ENCODE results near the gene DAAM1. TPM values are rescaled to one million over a fixed set of nuclear protein-coding genes. Genes with fewer than 3 reads are reported as not detected.

The DAAM1 gene
- polyA plus RNA-seq, 1 experiment: 9.8 TPM

DNA sequence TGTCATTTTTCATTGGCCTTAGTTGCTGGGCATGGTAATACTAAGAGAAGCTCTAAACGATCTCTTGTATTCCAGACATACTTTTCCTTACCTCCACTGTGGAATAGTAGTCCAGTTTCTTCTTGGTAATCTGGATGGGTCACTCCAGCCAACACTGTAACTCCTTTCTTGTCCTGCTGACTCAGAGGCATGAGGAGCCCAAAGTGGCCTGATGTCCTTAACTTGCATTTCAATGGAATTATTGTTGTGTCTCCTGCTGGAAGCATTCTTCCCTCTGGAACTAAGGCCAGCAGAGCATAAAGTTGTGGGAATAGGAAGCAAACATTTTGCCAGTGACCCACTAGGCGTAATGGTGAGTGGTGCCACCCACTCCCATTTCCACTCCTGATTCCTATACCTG is 33.1 kb downstream of the DAAM1 start:
- CTCF ChIA-PET: no interaction called here
- TF ChIP-seq, protein P1, sequence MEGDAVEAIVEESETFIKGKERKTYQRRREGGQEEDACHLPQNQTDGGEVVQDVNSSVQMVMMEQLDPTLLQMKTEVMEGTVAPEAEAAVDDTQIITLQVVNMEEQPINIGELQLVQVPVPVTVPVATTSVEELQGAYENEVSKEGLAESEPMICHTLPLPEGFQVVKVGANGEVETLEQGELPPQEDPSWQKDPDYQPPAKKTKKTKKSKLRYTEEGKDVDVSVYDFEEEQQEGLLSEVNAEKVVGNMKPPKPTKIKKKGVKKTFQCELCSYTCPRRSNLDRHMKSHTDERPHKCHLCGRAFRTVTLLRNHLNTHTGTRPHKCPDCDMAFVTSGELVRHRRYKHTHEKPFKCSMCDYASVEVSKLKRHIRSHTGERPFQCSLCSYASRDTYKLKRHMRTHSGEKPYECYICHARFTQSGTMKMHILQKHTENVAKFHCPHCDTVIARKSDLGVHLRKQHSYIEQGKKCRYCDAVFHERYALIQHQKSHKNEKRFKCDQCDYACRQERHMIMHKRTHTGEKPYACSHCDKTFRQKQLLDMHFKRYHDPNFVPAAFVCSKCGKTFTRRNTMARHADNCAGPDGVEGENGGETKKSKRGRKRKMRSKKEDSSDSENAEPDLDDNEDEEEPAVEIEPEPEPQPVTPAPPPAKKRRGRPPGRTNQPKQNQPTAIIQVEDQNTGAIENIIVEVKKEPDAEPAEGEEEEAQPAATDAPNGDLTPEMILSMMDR (IDR thresholded peaks at IDR 0.05; ENCODE audit: low read depth, low read length): no peak
- DNase-seq (ENCODE audit: low read depth, low spot score): no peak
- Histone ChIP-seq H3K9me3 (ENCODE audit: control insufficient read depth, insufficient read depth, low read length) (no peaks in the 10 kb centered on the region), H3K27ac (ENCODE audit: low read depth, low read length) (no peak overlapping the region), H3K4me3 (ENCODE audit: low read depth, low read length) (no peak overlapping the region), H3K27me3 (ENCODE audit: control insufficient read depth, insufficient read depth, low read length) (no peaks in the 10 kb centered on the region)
- POLR2A ChIA-PET: no interaction called here

DNA sequence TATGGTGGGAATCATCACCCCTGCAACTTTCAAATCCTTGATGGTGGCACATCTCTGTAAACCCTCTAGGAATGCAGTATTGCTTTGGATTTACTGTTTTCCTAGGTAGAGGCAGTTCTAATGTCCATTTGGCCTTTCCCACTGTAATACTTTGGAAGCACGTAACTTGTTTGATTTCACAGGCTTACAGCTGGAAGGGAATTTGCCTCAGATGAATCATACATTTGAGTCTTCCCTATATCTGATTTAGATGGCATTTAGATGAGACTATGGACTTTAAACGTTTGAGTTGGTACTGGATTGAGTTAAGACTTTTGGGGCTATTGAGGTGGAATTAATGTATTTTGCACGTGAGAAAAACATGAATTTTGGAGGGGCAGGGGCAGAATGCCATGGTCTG is 35.9 kb downstream of the DAAM1 start:
- TF ChIP-seq, protein P1 (IDR thresholded peaks at IDR 0.05; ENCODE audit: low read depth, low read length): no peak
- no peak for DNase-seq (ENCODE audit: low read depth, low spot score)

DNA sequence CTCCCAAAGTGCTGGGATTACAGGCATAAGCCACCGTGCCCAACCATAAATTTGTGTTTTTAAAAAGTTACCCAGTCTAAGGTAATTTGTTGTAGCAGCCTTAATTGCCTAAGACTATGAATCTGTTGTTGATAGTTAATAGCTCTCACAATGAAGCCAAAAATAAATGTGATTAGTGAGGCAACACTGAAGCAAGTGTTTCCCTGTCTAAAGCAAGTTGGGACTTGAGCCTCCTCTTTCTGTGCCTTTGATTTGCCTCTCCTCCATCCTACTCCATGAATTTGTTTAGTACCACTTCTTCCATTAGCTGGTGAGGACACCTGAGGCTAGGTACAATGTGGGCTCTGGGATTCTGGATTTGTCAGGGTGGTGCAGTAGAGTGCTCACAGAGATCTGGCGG is 36.8 kb downstream of the DAAM1 start:
- no peak overlapping the region for H3K27ac ChIP-seq (ENCODE audit: low read depth, low read length)
- H3K9me3 ChIP-seq (ENCODE audit: control insufficient read depth, insufficient read depth, low read length): no peaks in the 10 kb centered on the region
- no peak for DNase-seq (ENCODE audit: low read depth, low spot score)
- H3K27me3 ChIP-seq (ENCODE audit: control insufficient read depth, insufficient read depth, low read length): no peaks in the 10 kb centered on the region
- no peak overlapping the region for H3K4me3 ChIP-seq (ENCODE audit: low read depth, low read length)
- TF ChIP-seq, protein P1 (IDR thresholded peaks at IDR 0.05; ENCODE audit: low read depth, low read length): no peak
- ChIA-PET CTCF (no interaction called here), POLR2A (no interaction called here)

More for the DNA sequence above, 35.9 kb downstream of the DAAM1 start:
- Histone ChIP-seq H3K27me3 (ENCODE audit: control insufficient read depth, insufficient read depth, low read length) (no peaks in the 10 kb centered on the region), H3K4me3 (ENCODE audit: low read depth, low read length) (no peak overlapping the region), H3K27ac (ENCODE audit: low read depth, low read length) (no peak overlapping the region), H3K9me3 (ENCODE audit: control insufficient read depth, insufficient read depth, low read length) (no peaks in the 10 kb centered on the region)
- ChIA-PET CTCF (no interaction called here), POLR2A (no interaction called here)

DNA sequence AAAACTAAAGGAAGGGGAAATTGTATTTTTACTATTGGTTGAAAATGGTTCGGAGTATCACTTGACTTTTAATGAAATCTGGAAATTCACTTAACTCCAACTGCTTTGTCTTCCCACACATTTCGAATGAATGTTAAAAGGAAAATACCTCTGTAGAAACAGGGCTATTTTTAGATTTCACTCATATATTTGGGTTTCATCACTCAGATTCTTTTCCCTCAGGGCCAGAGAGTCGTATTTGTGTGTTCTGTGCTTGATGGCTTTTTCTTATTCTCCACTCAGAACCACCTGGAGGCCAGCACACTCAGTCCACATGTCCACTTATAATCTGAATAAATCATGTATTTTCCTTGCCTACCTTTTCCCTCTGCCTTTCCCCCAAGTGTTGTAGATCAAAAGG is 40.0 kb downstream of the DAAM1 start:
- POLR2A ChIA-PET: no interaction called here
- Histone ChIP-seq H3K4me3 (ENCODE audit: low read depth, low read length) (no peak overlapping the region), H3K9me3 (ENCODE audit: control insufficient read depth, insufficient read depth, low read length) (no peaks in the 10 kb centered on the region), H3K27ac (ENCODE audit: low read depth, low read length) (no peak overlapping the region), H3K27me3 (ENCODE audit: control insufficient read depth, insufficient read depth, low read length) (no peaks in the 10 kb centered on the region)
- CTCF ChIA-PET: interaction anchor here (0.7 kb wide), 1 partner anchor 74 kb away, joined by 3 read pairs; no protein-coding TSS in a partner anchor
- TF ChIP-seq, protein P1 (IDR thresholded peaks at IDR 0.05; ENCODE audit: low read depth, low read length): no peak
- no peak for DNase-seq (ENCODE audit: low read depth, low spot score)

DNA sequence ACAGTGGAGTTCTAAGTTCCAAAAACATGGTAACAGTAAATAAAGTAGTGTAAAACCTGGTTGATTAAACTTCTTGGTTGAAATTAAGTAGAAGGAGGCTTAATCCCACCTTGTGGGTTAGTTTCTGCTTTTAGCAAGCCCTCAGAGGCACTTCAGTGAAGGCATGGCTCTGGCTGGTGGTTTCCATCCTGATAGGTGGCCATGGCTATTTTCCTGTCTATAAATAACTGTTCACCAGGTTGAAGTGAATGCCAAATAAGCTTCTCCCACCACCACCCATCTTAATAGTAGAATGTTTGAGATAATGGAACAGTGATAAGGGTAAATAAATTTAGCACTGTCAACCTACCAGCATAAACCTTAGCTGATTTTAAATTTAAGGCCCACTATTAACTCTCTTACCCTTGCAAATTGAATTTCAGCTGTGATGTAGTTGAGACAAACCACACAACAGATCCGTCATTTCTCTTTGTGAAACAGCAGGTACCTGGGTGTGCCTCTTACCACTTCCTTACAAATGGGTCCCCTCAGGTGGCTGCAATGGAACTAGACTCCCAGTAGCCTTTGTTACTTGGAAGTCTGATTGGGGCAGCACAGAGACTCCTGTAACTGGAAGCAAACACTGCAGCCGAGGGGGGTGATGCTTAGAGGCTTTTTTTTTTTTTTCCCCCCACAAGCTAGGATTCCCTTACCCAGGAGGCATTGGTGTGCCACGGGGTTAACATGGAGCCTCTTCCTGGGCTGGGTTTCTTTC is 41.4 kb downstream of the DAAM1 start:
- no peak overlapping the region for H3K4me3 ChIP-seq (ENCODE audit: low read depth, low read length)
- no peak for DNase-seq (ENCODE audit: low read depth, low spot score)
- POLR2A ChIA-PET: no interaction called here

More for the DNA sequence above, 41.4 kb downstream of the DAAM1 start:
- CTCF ChIA-PET: interaction anchor here (0.6 kb wide), 1 partner anchor 27 kb away, joined by 5 read pairs; no protein-coding TSS in a partner anchor
- Histone ChIP-seq H3K27me3 (ENCODE audit: control insufficient read depth, insufficient read depth, low read length) (no peaks in the 10 kb centered on the region), H3K27ac (ENCODE audit: low read depth, low read length) (no peak overlapping the region), H3K9me3 (ENCODE audit: control insufficient read depth, insufficient read depth, low read length) (no peaks in the 10 kb centered on the region)
- TF ChIP-seq, protein P1 (IDR thresholded peaks at IDR 0.05; ENCODE audit: low read depth, low read length): no peak

Data from AG04450 (cell line).